Liver (tissue), 9 donors: ENCODE results near the gene CELF1. TPM values are rescaled to one million over a fixed set of nuclear protein-coding genes. Genes with fewer than 3 reads are reported as not detected.

Experiments used
- DNase-seq: peaks from one replicate; pipeline ENCODE4 v3.0.0-alpha.2; 2017; ENCODE audit warnings: low spot score
- H3K27ac ChIP-seq, 2 donors: one replicate each; pipeline ENCODE4 v1.7.0; 2013; ENCODE audit warnings: inconsistent platforms in 2 of 2, low read length in 2 of 2, control low read depth in 1 of 2, low read depth in 1 of 2, mild to moderate bottlenecking in 1 of 2
- H3K27me3 ChIP-seq, 4 donors: one replicate each; pipeline versions ENCODE4 v1.6.1 to v1.7.0; 2013; ENCODE audit warnings: low read length in 3 of 4, inconsistent platforms in 1 of 4, mild to moderate bottlenecking in 1 of 4, moderate library complexity in 1 of 4; ENCODE audit not compliant: control insufficient read depth in 4 of 4, insufficient read depth in 4 of 4
- H3K36me3 ChIP-seq, 4 donors: one replicate each; pipeline versions ENCODE4 v1.6.1 to v1.7.0; 2013; ENCODE audit warnings: low read length in 3 of 4, mild to moderate bottlenecking in 3 of 4, low read depth in 1 of 4, moderate library complexity in 1 of 4; ENCODE audit not compliant: control insufficient read depth in 4 of 4, insufficient read depth in 3 of 4
- H3K4me1 ChIP-seq, 4 donors: one replicate each; pipeline versions ENCODE4 v1.6.1 to v1.7.0; 2013; ENCODE audit warnings: low read length in 3 of 4, mild to moderate bottlenecking in 3 of 4, moderate library complexity in 1 of 4; ENCODE audit not compliant: control insufficient read depth in 4 of 4, insufficient read depth in 4 of 4
- H3K4me3 ChIP-seq, 3 donors: one replicate each; pipeline versions ENCODE4 v1.6.1 to v1.7.0; 2013; ENCODE audit warnings: low read length in 3 of 3, control low read depth in 1 of 3, low read depth in 1 of 3, mild to moderate bottlenecking in 1 of 3
- H3K9ac ChIP-seq, 2 donors: one replicate each; pipeline ENCODE4 v1.7.0; 2013; ENCODE audit warnings: low read length in 2 of 2, mild to moderate bottlenecking in 2 of 2, moderate library complexity in 2 of 2, control low read depth in 1 of 2, low read depth in 1 of 2
- H3K9me3 ChIP-seq, 4 donors: one replicate each; pipeline versions ENCODE4 v1.6.1 to v1.7.0; 2013; ENCODE audit warnings: low read length in 3 of 4; ENCODE audit not compliant: control insufficient read depth in 4 of 4
- ATF3 ChIP-seq: IDR thresholded peaks from 2 replicates; pipeline ENCODE4 v1.6.1; 2016; ENCODE audit warnings: antibody characterized with exemption
- CTCF ChIP-seq: fragments of 150-350 bp; IDR thresholded peaks from 2 replicates; pipeline ENCODE4 v1.5.1; 2017; ENCODE audit warnings: improper control_type of control experiment, low read depth, low read length; ENCODE audit not compliant: missing input control
- EGR1 ChIP-seq, 2 donors: IDR thresholded peaks; 2 replicates each; pipeline ENCODE4 v1.6.1; 2016 to 2018; ENCODE audit warnings: antibody characterized with exemption in 2 of 2, low read depth in 2 of 2
- FOXA1 ChIP-seq: IDR thresholded peaks from 2 replicates; pipeline ENCODE4 v1.6.1; 2016; ENCODE audit warnings: antibody characterized with exemption
- FOXA2 ChIP-seq: IDR thresholded peaks from 2 replicates; pipeline ENCODE4 v1.6.1; 2016; ENCODE audit warnings: antibody characterized with exemption
- GABPA ChIP-seq, 2 donors: IDR thresholded peaks in 1 of 2; conservative IDR thresholded peaks in 1 of 2; 2 replicates each; pipeline ENCODE4 v1.6.1; 2016; ENCODE audit warnings: antibody characterized with exemption in 2 of 2, mild to moderate bottlenecking in 1 of 2, moderate library complexity in 1 of 2
- HNF4A ChIP-seq, 2 donors: conservative IDR thresholded peaks; 2 replicates each; pipeline ENCODE4 v1.6.1; 2016; ENCODE audit warnings: antibody characterized with exemption in 2 of 2, mild to moderate bottlenecking in 2 of 2
- HNF4G ChIP-seq: IDR thresholded peaks from 2 replicates; pipeline ENCODE4 v1.6.1; 2016; ENCODE audit warnings: antibody characterized with exemption
- JUND ChIP-seq, 2 donors: IDR thresholded peaks; 2 replicates each; pipeline ENCODE4 v1.6.1; 2016; ENCODE audit warnings: antibody characterized with exemption in 2 of 2
- MAX ChIP-seq: IDR thresholded peaks from 2 replicates; pipeline ENCODE4 v1.6.1; 2016; ENCODE audit warnings: antibody characterized with exemption
- NR2F2 ChIP-seq: IDR thresholded peaks from 2 replicates; pipeline ENCODE4 v1.6.1; 2016; ENCODE audit warnings: antibody characterized with exemption
- RAD21 ChIP-seq, 2 donors: IDR thresholded peaks; 2 replicates each; pipeline ENCODE4 v1.6.1; 2016; ENCODE audit warnings: antibody characterized with exemption in 2 of 2, mild to moderate bottlenecking in 2 of 2
- REST ChIP-seq: IDR thresholded peaks from 2 replicates; pipeline ENCODE4 v1.6.1; 2016; ENCODE audit warnings: antibody characterized with exemption, mild to moderate bottlenecking
- RXRA ChIP-seq, 2 donors: IDR thresholded peaks; 2 replicates each; pipeline ENCODE4 v1.6.1; 2017 to 2018; ENCODE audit warnings: antibody characterized with exemption in 2 of 2, mild to moderate bottlenecking in 1 of 2
- SP1 ChIP-seq: IDR thresholded peaks from 2 replicates; pipeline ENCODE4 v1.6.1; 2018; ENCODE audit warnings: antibody characterized with exemption, mild to moderate bottlenecking
- TAF1 ChIP-seq: conservative IDR thresholded peaks from 2 replicates; pipeline ENCODE4 v1.6.1; 2016; ENCODE audit warnings: antibody characterized with exemption, mild to moderate bottlenecking
- YY1 ChIP-seq: IDR thresholded peaks from 2 replicates; pipeline ENCODE4 v1.6.1; 2016; ENCODE audit warnings: antibody characterized with exemption, mild to moderate bottlenecking
- ZBTB33 ChIP-seq: IDR thresholded peaks from 2 replicates; pipeline ENCODE4 v1.6.1; 2016; ENCODE audit warnings: antibody characterized with exemption
- WGBS: extraction: QIAGEN DNeasy Blood & Tissue Kit; methylation state at CpG from one replicate; pipeline ENCODE4 v1.1.7; 2013; 5-methylcytosine and 5-hydroxymethylcytosine counted together
- polyA plus RNA-seq, 2 donors: library from polyadenylated mRNA; stranded (reverse) in 1 of 2; unstranded in 1 of 2; fragments of 200-250 nt in 1 of 2; fragments of >200 nt in 1 of 2; fragmentation: Nextera tagmentation in 1 of 2; extraction: Ambion mirVana in 1 of 2; gene quantifications; one replicate each; pipeline versions ENCODE4 v1.2.1 to v1.2.3, GENCODE V29; 2013 to 2015
- total RNA-seq, 2 donors: library from RNA; depleted of rRNA; stranded (reverse); fragments of >200 nt; gene quantifications; one replicate each; pipeline ENCODE4 v1.2.3, GENCODE V29; 2014
- donor health status: healthy.
- donor health status: healthy.
- donor health status: healthy.
- donor health status: healthy.
- donor health status: healthy.

The CELF1 gene
- total and polyA plus RNA-seq, 4 donors: 23.5 to 139 (median 60.3) TPM

GRCh38 chr11:47478651-47479329, 74.1 kb downstream of the CELF1 start:
- H3K27me3 ChIP-seq: no peaks in the 10 kb centered on the region
- TF ChIP-seq HNF4G (no peak), TAF1 (no peak), FOXA2 (no peak), NR2F2 (no peak), SP1 (no peak), YY1 (no peak), RAD21 (IDR thresholded peaks at IDR 0.05) (no peak)
- WGBS: 81% methylated on average over 5 of the region's 5 CpGs
- H3K36me3 ChIP-seq: peaks cover 21 to 92% (median 76%) of the 10 kb centered on the region in 4 donors
- no peak for DNase-seq
- no peak overlapping the region for H3K27ac ChIP-seq
- H3K4me3 ChIP-seq: no peak overlapping the region
- H3K9ac ChIP-seq: no peak overlapping the region
- H3K4me1 ChIP-seq: no peaks in the 10 kb centered on the region
- H3K9me3 ChIP-seq: no peaks in the 10 kb centered on the region

GRCh38 chr11:47477753-47478152, 75.2 kb downstream of the CELF1 start:
- Histone ChIP-seq H3K9ac (no peak overlapping the region), H3K36me3 (peaks cover 25 to 90% (median 74%) of the 10 kb centered on the region in 4 donors), H3K4me3 (no peak overlapping the region), H3K27ac (no peak overlapping the region), H3K4me1 (no peaks in the 10 kb centered on the region), H3K9me3 (no peaks in the 10 kb centered on the region), H3K27me3 (no peaks in the 10 kb centered on the region)
- no peak for TF ChIP-seq JUND (IDR thresholded peaks at IDR 0.05)
- no peak for TF ChIP-seq GABPA (IDR thresholded peaks at IDR 0.05 in 1 of 2, conservative IDR thresholded peaks at IDR 0.05 in 1 of 2)
- 91% methylated on average over 4 of the region's 4 CpGs for WGBS
- no peak for DNase-seq

GRCh38 chr11:47477323-47477722, 75.6 kb downstream of the CELF1 start:
- H3K9me3 ChIP-seq: no peaks in the 10 kb centered on the region
- peaks cover 0 to 3% (median 1%) of the 10 kb centered on the region in 4 donors for H3K4me1 ChIP-seq
- DNase-seq: no peak
- H3K36me3 ChIP-seq: peaks cover 23 to 90% (median 74%) of the 10 kb centered on the region in 4 donors
- H3K27me3 ChIP-seq: no peaks in the 10 kb centered on the region
- H3K4me3 ChIP-seq: no peak overlapping the region
- H3K27ac ChIP-seq: no peak overlapping the region
- no peak for TF ChIP-seq YY1
- TF ChIP-seq ZBTB33: no peak
- TF ChIP-seq NR2F2: no peak
- TF ChIP-seq CTCF: no peak
- no peak for TF ChIP-seq REST
- no peak for TF ChIP-seq EGR1 (IDR thresholded peaks at IDR 0.05; ENCODE audit: low read depth in 2 of 2)
- no peak for TF ChIP-seq ATF3
- TF ChIP-seq FOXA2: no peak
- TF ChIP-seq SP1: no peak
- no peak for TF ChIP-seq HNF4G
- TF ChIP-seq RXRA (IDR thresholded peaks at IDR 0.05): no peak
- no peak for TF ChIP-seq GABPA (IDR thresholded peaks at IDR 0.05 in 1 of 2, conservative IDR thresholded peaks at IDR 0.05 in 1 of 2)
- no peak for TF ChIP-seq TAF1
- TF ChIP-seq FOXA1: no peak
- no peak for TF ChIP-seq JUND (IDR thresholded peaks at IDR 0.05)
- no peak for TF ChIP-seq HNF4A (conservative IDR thresholded peaks at IDR 0.05)
- TF ChIP-seq MAX: no peak
- TF ChIP-seq RAD21 (IDR thresholded peaks at IDR 0.05): no peak
- H3K9ac ChIP-seq: no peak overlapping the region
